Activated T-helper 9 cell treated with anti-CD3 and anti-CD28 coated beads, Interleukin-2, amount 50 U/mL, for 16 hours (primary cell): Measurements from ENCODE around the gene GLCE.
A peak's percentile ranks its signal among the peaks of the same experiment; 100 is the strongest.

ENCODE experiments used
- DNase-seq: peaks from one replicate; pipeline ENCODE4 v3.0.0-alpha.2; 2020; ENCODE audit warnings: low read depth

Gene GLCE

DNA sequence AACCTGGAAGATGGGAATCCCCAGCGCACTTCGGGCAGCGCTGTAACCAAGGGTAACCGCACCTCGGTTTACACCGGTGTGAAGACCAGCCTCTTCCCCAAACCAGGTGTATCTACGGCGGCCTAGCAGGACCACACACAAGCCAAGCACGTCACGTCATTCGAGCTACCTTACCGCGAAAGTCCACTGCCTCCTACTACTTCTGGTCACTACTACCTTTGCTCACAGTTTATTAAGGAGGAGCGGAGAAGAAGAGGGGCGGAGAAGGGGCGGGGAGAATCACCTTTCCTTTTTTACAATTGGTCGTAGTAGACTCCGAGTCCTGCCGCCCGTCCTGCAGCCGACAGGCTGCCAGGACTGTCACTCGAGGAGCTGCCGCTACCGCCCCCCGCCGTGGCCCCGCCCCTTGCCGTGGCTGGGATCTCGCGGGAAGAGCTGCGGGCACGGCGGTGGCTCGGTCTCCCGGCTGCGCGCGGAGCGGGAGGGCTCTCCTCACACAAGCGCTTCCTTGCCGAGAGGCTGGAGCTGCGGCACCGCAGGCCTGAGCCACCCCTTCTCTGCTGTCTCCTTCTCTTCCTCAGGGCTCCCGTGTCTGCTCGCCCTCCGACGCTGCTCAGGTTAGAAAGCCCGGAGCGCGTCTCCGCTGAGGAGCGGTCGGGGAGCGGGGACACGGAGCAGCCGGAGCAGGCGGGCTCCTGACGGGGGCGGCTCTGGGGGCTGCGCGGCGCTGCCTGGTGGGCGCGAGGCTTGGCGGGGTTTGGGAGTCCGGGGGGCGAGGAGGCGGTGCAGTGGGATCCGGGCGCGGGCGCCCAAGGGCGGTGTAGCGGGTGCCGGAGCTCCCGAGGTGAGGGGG, at the start of gene GLCE:
GLCE (plus strand) TSS at position 495 of the 853 bp plus-strand sequence. CDS start 95,172 bp downstream, outside the sequence.
- peak; percentile 87 for DNase-seq

- no peak for DNase-seq
These were observed 46.0 kb upstream of the GLCE start for GRCh38 chr15:69114331-69114928.

DNA sequence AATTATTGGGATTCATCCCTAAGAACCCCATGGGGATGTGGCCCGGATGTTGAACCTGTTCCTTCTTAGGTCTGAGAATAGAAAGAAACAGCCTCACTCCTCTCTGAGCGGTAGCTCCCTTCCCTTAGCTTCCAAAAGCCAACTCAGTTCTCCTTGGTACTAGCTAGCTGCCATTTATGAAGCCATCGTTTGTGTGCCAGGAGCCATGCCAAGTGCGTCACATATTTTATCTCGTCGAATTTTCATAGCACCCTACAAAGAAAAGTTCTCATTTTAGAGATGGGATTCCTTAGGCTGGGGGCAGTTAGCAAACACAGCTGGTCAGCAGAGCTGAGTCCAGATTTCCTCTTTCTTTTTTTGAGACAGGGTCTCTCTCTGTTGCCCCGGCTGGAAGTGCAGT, 45.4 kb upstream of the GLCE start:
- DNase-seq, result no peak

- no peak for DNase-seq
These were observed 44.0 kb upstream of the GLCE start for GRCh38 chr15:69116391-69116790.

GRCh38 chr15:69117431-69117871, 43.0 kb upstream of the GLCE start:
- no peak for DNase-seq

GRCh38 chr15:69118089-69118488, 42.3 kb upstream of the GLCE start:
- no peak for DNase-seq

DNA sequence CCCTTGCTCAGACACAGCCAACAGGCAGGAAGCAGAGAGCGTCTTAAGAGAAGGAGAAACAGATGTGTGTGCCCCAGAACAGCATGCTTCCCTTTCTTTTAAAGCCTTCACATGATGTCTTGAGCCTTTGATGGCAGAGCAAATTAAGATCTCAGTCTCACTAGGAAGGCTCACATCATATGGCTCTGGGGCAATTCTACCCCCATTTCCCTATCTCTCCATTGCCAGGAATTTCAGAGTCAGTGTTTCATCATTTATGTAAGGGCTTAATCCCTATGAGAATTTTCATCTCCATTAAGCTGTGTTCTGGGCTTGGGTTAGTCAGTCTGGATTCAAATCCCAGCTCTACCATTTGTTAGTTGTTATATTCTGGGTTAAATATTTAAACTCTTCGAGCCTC, 41.4 kb upstream of the GLCE start:
- no peak for DNase-seq

GRCh38 chr15:69119683-69120395, 40.6 kb upstream of the GLCE start:
- no peak for DNase-seq

- DNase-seq, result no peak
These were observed 39.7 kb upstream of the GLCE start for GRCh38 chr15:69120732-69121131.

GRCh38 chr15:69121198-69121828, 39.1 kb upstream of the GLCE start:
- no peak for DNase-seq

GRCh38 chr15:69125236-69125635, 35.2 kb upstream of the GLCE start:
- no peak for DNase-seq

- DNase-seq, result no peak
These were observed 34.4 kb upstream of the GLCE start for GRCh38 chr15:69126054-69126469.

DNA sequence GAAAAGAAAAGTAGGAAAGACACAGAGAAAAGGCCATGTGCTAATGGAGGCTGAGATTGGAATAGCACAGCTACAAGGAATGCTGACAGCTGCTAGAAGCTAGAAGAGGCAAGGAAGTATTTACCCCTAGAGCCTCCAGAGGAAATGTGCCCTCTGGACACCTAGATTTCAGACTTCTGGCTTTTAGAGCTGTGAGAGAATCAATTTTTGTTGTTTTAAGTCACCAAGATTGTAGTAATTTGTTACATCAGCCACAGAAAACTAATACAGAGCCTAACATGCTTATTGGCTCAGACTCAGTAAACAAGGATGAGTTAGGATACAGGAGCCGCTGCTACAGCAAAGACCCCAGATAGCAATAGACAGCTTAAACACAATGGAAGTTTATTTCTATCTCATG, 33.1 kb upstream of the GLCE start:
- DNase-seq, result no peak

- no peak for DNase-seq
These were observed 31.6 kb upstream of the GLCE start for GRCh38 chr15:69128667-69129311.

DNA sequence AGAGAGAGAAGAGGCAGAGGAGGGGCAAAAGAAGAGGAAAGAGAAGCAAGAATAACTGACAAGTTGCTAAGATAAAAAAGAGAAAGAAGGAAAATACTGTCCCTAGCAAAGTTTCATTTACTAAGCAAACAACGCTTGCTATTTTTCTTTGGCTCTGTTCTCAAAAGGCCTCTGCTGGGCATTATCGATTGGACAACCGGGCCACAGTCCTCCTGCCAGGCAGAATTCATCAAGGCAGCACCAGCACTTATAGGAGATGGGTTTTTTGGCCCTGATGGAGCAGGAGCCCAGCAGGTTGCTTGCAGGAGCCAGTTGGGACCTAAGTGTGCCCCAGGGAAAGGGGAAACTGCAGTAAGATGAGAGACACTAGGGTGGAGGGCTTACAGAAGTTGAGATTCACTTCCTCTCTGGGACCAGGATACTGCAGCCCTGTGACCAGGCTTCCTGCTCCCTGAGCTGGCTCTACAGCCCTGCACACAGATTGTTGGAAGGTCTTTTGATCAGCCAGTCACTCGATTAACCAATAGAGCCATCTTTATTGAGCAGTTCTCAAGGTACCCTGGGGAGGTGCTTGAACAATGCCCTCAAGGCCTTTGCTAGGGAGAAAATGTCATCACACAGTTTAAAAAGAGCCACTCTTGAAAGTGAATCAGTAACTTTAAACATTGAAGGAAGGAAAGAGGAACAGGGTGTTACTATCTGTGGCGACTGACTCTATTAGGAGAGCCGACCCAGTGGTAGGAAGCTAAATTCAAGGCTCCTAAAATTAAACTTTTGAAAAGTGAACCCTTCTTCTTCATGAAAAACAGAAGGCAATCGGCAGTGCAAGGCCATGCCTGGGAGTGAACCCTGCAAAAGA, 28.8 kb upstream of the GLCE start:
- DNase-seq, result no peak

- no peak for DNase-seq
These were observed 28.0 kb upstream of the GLCE start for GRCh38 chr15:69132430-69132829.

DNA sequence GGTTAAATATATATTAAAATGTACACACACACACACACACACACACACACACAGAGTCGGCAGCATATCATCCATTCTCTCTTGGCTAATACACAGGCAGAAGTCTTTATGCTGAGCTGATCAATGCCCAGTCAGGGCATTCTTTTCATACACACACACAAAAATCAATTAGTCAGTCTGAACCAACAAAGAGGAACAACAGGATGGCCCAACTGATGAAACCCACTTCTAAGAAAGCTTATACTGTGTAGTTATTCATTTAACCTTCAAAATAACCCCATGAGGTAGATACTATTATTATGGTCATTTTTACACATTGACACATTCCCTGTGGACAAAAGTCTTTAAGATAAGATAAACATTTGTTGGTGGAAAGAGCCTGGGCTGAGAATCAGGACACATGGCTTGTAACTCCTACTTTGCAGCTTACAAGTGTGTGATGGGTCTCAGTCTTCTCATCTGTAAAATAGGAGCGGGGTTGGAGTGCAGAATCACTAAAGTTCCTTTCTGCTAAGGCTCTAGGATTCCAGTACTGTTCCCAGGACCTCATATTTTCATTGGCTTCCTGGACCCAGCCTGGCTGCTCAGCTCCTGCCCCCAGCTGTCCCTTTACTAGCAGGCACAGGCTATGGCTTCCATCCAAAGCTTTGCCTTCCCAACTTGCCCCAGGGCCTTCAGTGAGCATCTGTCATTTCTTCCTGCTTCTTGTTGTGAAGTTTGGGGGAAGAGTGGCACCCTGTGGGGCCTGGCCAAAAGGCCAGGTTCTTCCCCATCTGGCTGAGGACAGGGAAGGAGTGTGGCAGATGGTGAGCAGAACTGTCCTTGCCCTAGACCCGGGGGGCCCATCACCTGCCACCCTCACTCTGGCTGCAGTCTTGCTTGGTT, 27.2 kb upstream of the GLCE start:
- DNase-seq, result no peak

- DNase-seq, result no peak
These were observed 26.4 kb upstream of the GLCE start for GRCh38 chr15:69133862-69134519.

DNA sequence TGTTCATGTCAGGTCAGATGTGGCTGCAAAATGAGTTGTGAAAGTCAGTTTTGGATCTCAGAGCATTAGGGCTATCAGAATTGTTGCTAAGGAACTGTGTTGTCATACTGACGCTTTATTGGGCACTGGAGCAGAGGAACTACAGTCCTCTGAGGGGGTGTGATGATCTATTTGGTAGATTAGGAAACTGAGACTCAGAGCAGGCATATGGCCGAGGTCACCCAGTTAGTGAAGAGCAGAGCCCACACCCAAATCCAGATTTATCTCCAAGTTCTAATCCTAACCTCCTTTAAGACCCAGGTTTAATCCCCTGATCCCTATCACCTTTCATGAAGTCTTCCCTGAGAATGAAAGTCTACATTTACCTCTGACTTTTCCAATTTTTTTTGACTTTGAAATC, 25.6 kb upstream of the GLCE start:
- DNase-seq, result no peak
